Kidney epithelial cell (primary cell): ENCODE results near the gene CLMP. TPM values are rescaled to one million over a fixed set of nuclear protein-coding genes. Genes with fewer than 3 reads are reported as not detected.

Source experiments
- DNase-seq: peaks from one replicate; pipeline ENCODE4 v3.0.0-alpha.2; 2010; ENCODE audit warnings: low read depth
- H3K27me3 ChIP-seq: 2 replicates; pipeline ENCODE4 v1.6.0; 2011; ENCODE audit warnings: low read length; ENCODE audit not compliant: control insufficient read depth, insufficient read depth
- H3K36me3 ChIP-seq: 2 replicates; pipeline ENCODE4 v1.5.1; 2011; ENCODE audit warnings: low read length; ENCODE audit not compliant: control insufficient read depth, insufficient read depth
- H3K4me3 ChIP-seq: 2 replicates; pipeline ENCODE4 v1.5.1; 2011; ENCODE audit warnings: low read depth, mild to moderate bottlenecking, control low read depth, low read length
- total RNA-seq: library from RNA; depleted of rRNA; stranded (reverse); fragments of >200 nt; gene quantifications from 2 replicates; pipeline ENCODE4 v1.2.3, GENCODE V29; 2015
- TF ChIP-seq, protein P1 (sequence below): IDR thresholded peaks from 2 replicates; pipeline ENCODE4 v1.5.1; 2011; ENCODE audit warnings: mild to moderate bottlenecking, moderate library complexity, low read length, control low read depth, inconsistent platforms; ENCODE audit not compliant: insufficient read depth, poor library complexity, severe bottlenecking

The CLMP gene
- total RNA-seq, 1 donor from 2014 or later = 6.4 TPM

DNA sequence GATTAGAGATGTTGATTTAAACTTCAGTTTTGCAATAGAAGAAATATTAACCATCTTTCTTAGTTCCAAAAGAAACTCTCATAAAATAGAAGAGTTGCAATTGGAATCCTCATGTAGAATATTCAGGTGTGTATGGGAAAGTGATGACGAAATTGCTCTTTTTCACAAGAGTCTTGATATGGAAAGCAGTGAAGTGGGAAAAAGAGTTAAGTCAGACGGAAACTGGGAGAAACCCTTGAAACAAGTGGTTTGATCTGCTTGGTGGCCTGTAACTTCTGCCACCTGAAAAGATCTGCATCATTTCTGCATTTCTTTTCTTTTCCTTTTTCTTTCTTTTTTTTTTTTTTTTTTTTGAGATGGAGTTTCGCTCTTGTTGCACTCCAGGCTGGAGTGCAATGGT, 41.8 kb upstream of the CLMP start:
- no peak for DNase-seq
- no peak overlapping the region for H3K4me3 ChIP-seq
- TF ChIP-seq, protein P1, sequence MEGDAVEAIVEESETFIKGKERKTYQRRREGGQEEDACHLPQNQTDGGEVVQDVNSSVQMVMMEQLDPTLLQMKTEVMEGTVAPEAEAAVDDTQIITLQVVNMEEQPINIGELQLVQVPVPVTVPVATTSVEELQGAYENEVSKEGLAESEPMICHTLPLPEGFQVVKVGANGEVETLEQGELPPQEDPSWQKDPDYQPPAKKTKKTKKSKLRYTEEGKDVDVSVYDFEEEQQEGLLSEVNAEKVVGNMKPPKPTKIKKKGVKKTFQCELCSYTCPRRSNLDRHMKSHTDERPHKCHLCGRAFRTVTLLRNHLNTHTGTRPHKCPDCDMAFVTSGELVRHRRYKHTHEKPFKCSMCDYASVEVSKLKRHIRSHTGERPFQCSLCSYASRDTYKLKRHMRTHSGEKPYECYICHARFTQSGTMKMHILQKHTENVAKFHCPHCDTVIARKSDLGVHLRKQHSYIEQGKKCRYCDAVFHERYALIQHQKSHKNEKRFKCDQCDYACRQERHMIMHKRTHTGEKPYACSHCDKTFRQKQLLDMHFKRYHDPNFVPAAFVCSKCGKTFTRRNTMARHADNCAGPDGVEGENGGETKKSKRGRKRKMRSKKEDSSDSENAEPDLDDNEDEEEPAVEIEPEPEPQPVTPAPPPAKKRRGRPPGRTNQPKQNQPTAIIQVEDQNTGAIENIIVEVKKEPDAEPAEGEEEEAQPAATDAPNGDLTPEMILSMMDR = no peak
- no peaks in the 10 kb centered on the region for H3K27me3 ChIP-seq
- H3K36me3 ChIP-seq = no peaks in the 10 kb centered on the region

- no peaks in the 10 kb centered on the region for H3K27me3 ChIP-seq
- H3K36me3 ChIP-seq = no peaks in the 10 kb centered on the region
- TF ChIP-seq, protein P1 = no peak
- H3K4me3 ChIP-seq = no peak overlapping the region
- DNase-seq = no peak
Observed at GRCh38 chr11:123235656-123236261, 40.7 kb upstream of the CLMP start.

GRCh38 chr11:123235117-123235655, 40.1 kb upstream of the CLMP start:
- H3K4me3 ChIP-seq = no peak overlapping the region
- no peak for DNase-seq
- no peaks in the 10 kb centered on the region for H3K27me3 ChIP-seq
- no peaks in the 10 kb centered on the region for H3K36me3 ChIP-seq
- TF ChIP-seq, protein P1 = peak; percentile 51

DNA sequence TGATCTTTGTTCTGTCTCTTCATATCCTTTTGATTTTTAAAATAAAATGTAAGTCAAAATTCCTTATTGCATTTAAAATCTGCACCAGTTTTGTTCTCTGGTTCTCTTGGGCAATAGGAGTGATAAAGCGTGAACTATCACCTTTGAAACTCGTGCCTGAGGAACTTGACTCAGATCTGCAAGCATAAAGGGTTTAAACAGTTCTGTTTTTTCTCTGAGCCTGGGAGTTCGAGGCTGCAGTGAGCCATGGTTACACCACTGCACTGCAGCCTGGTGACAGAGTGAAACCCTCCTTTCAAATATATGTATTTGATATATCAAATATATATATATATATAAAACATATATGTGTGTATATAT, 38.9 kb upstream of the CLMP start:
- no peaks in the 10 kb centered on the region for H3K36me3 ChIP-seq
- H3K27me3 ChIP-seq = no peaks in the 10 kb centered on the region
- DNase-seq = no peak
- TF ChIP-seq, protein P1 = no peak
- no peak overlapping the region for H3K4me3 ChIP-seq

GRCh38 chr11:123233280-123233974, 38.4 kb upstream of the CLMP start:
- Histone ChIP-seq H3K36me3 (no peaks in the 10 kb centered on the region), H3K4me3 (no peak overlapping the region), H3K27me3 (no peaks in the 10 kb centered on the region)
- no peak for DNase-seq
- TF ChIP-seq, protein P1 = no peak

GRCh38 chr11:123231777-123232176, 36.7 kb upstream of the CLMP start:
- H3K36me3 ChIP-seq = no peaks in the 10 kb centered on the region
- no peak overlapping the region for H3K4me3 ChIP-seq
- H3K27me3 ChIP-seq = no peaks in the 10 kb centered on the region
- TF ChIP-seq, protein P1 = no peak
- no peak for DNase-seq
